Muscle layer of colon (tissue), 2 donors: Measurements from ENCODE around the gene ANO3.

Source experiments
- H3K27ac ChIP-seq: one replicate; pipeline ENCODE4 v1.7.0; 2013; ENCODE audit warnings: low read depth, mild to moderate bottlenecking, low read length, moderate library complexity
- H3K27me3 ChIP-seq, 2 donors: one replicate each; pipeline ENCODE4 v1.7.0; 2013; ENCODE audit warnings: low read length in 2 of 2, mild to moderate bottlenecking in 2 of 2; ENCODE audit not compliant: insufficient read depth in 2 of 2, control insufficient read depth in 1 of 2
- H3K36me3 ChIP-seq: one replicate; pipeline ENCODE4 v1.7.0; 2013; ENCODE audit warnings: mild to moderate bottlenecking, low read length; ENCODE audit not compliant: insufficient read depth
- H3K4me1 ChIP-seq: one replicate; pipeline ENCODE4 v1.7.0; 2013; ENCODE audit warnings: mild to moderate bottlenecking, low read length; ENCODE audit not compliant: insufficient read depth
- H3K4me3 ChIP-seq, 2 donors: one replicate each; pipeline ENCODE4 v1.7.0; 2013; ENCODE audit warnings: low read length in 2 of 2, low read depth in 1 of 2, mild to moderate bottlenecking in 1 of 2, moderate library complexity in 1 of 2
- H3K9ac ChIP-seq: one replicate; pipeline ENCODE4 v1.7.0; 2013; ENCODE audit warnings: low read length
- H3K9me3 ChIP-seq: one replicate; pipeline ENCODE4 v1.7.0; 2013; ENCODE audit warnings: mild to moderate bottlenecking, low read length
- donor health status: abdominal sarcoma.
- donor health status: Adenocarcinoma of cecum.

ANO3 gene

GRCh38 chr11:26553182-26553581 lies 221.3 kb downstream of the ANO3 start:
- no peak overlapping the region for H3K9ac ChIP-seq
- no peak overlapping the region for H3K4me3 ChIP-seq
- H3K9me3 ChIP-seq: no peaks in the 10 kb centered on the region
- no peak overlapping the region for H3K27ac ChIP-seq
- no peaks in the 10 kb centered on the region for H3K27me3 ChIP-seq
- H3K4me1 ChIP-seq: no peaks in the 10 kb centered on the region
- no peaks in the 10 kb centered on the region for H3K36me3 ChIP-seq

- no peaks in the 10 kb centered on the region for H3K9me3 ChIP-seq
- no peaks in the 10 kb centered on the region for H3K27me3 ChIP-seq
- H3K4me1 ChIP-seq: no peaks in the 10 kb centered on the region
- no peak overlapping the region for H3K4me3 ChIP-seq
- H3K36me3 ChIP-seq: no peaks in the 10 kb centered on the region
- H3K27ac ChIP-seq: no peak overlapping the region
- H3K9ac ChIP-seq: no peak overlapping the region
Measured at GRCh38 chr11:26554455-26554854, 222.5 kb downstream of the ANO3 start.

- Histone ChIP-seq H3K27ac (no peak overlapping the region), H3K4me3 (no peak overlapping the region), H3K4me1 (no peaks in the 10 kb centered on the region), H3K36me3 (no peaks in the 10 kb centered on the region), H3K27me3 (no peaks in the 10 kb centered on the region), H3K9ac (no peak overlapping the region), H3K9me3 (no peaks in the 10 kb centered on the region)
Measured at GRCh38 chr11:26556582-26556981, 224.7 kb downstream of the ANO3 start.

- Histone ChIP-seq H3K4me3 (no peak overlapping the region), H3K27ac (no peak overlapping the region), H3K36me3 (no peaks in the 10 kb centered on the region), H3K9me3 (no peaks in the 10 kb centered on the region), H3K9ac (no peak overlapping the region), H3K27me3 (no peaks in the 10 kb centered on the region), H3K4me1 (no peaks in the 10 kb centered on the region)
Measured at GRCh38 chr11:26557666-26558065, 225.7 kb downstream of the ANO3 start.

GRCh38 chr11:26558190-26558589 lies 226.3 kb downstream of the ANO3 start:
- Histone ChIP-seq H3K4me1 (no peaks in the 10 kb centered on the region), H3K9me3 (no peaks in the 10 kb centered on the region), H3K9ac (no peak overlapping the region), H3K4me3 (no peak overlapping the region), H3K36me3 (no peaks in the 10 kb centered on the region), H3K27me3 (no peaks in the 10 kb centered on the region), H3K27ac (no peak overlapping the region)

- H3K27me3 ChIP-seq: no peaks in the 10 kb centered on the region
- no peaks in the 10 kb centered on the region for H3K9me3 ChIP-seq
- H3K27ac ChIP-seq: no peak overlapping the region
- H3K4me3 ChIP-seq: no peak overlapping the region
- no peak overlapping the region for H3K9ac ChIP-seq
- no peaks in the 10 kb centered on the region for H3K4me1 ChIP-seq
- H3K36me3 ChIP-seq: no peaks in the 10 kb centered on the region
Measured at GRCh38 chr11:26569646-26570045, 237.7 kb downstream of the ANO3 start.

GRCh38 chr11:26571861-26572654 lies 240.1 kb downstream of the ANO3 start, which contains the start of gene MUC15:
Gene MUC15 (minus strand): TSS chr11:26572263. CDS start chr11:26567094, 5,169 bp downstream.
- H3K9ac ChIP-seq: no peak within 1 kb of the TSS
- no peaks in the 10 kb centered on the region for H3K36me3 ChIP-seq
- no peaks in the 10 kb centered on the region for H3K9me3 ChIP-seq
- H3K27me3 ChIP-seq: no peaks in the 10 kb centered on the region
- no peak within 1 kb of the TSS for H3K4me3 ChIP-seq
- no peaks in the 10 kb centered on the region for H3K4me1 ChIP-seq
- H3K27ac ChIP-seq: no peak within 1 kb of the TSS

- H3K4me3 ChIP-seq: no peak overlapping the region
- no peak overlapping the region for H3K27ac ChIP-seq
- H3K9ac ChIP-seq: no peak overlapping the region
- no peaks in the 10 kb centered on the region for H3K4me1 ChIP-seq
- H3K27me3 ChIP-seq: no peaks in the 10 kb centered on the region
- H3K36me3 ChIP-seq: no peaks in the 10 kb centered on the region
- no peaks in the 10 kb centered on the region for H3K9me3 ChIP-seq
Measured at GRCh38 chr11:26572770-26573402, 241.0 kb downstream of the ANO3 start.

GRCh38 chr11:26573896-26574295 lies 242.0 kb downstream of the ANO3 start:
- Histone ChIP-seq H3K27ac (no peak overlapping the region), H3K4me3 (no peak overlapping the region), H3K9ac (no peak overlapping the region), H3K27me3 (no peaks in the 10 kb centered on the region), H3K36me3 (no peaks in the 10 kb centered on the region), H3K9me3 (no peaks in the 10 kb centered on the region), H3K4me1 (no peaks in the 10 kb centered on the region)

GRCh38 chr11:26575946-26576345 lies 244.0 kb downstream of the ANO3 start:
- no peak overlapping the region for H3K4me3 ChIP-seq
- no peaks in the 10 kb centered on the region for H3K4me1 ChIP-seq
- no peak overlapping the region for H3K9ac ChIP-seq
- H3K9me3 ChIP-seq: no peaks in the 10 kb centered on the region
- no peaks in the 10 kb centered on the region for H3K36me3 ChIP-seq
- no peaks in the 10 kb centered on the region for H3K27me3 ChIP-seq
- H3K27ac ChIP-seq: no peak overlapping the region

- H3K36me3 ChIP-seq: no peaks in the 10 kb centered on the region
- no peaks in the 10 kb centered on the region for H3K4me1 ChIP-seq
- no peak overlapping the region for H3K9ac ChIP-seq
- no peak overlapping the region for H3K27ac ChIP-seq
- no peaks in the 10 kb centered on the region for H3K27me3 ChIP-seq
- no peaks in the 10 kb centered on the region for H3K9me3 ChIP-seq
- no peak overlapping the region for H3K4me3 ChIP-seq
Measured at GRCh38 chr11:26578998-26579661, 247.2 kb downstream of the ANO3 start.
